ENCODE results near the gene PHGDH. TPM values are rescaled to one million over a fixed set of nuclear protein-coding genes. Genes with fewer than 3 reads are reported as not detected.
A peak's percentile ranks its signal among the peaks of the same experiment; 100 is the strongest.

Gene PHGDH
- total RNA-seq, 1 donor from 2014 or later, result 151 TPM

GRCh38 chr1:119787776-119788175, 76.0 kb downstream of the PHGDH start:
- Mint-ChIP-seq H3K4me1 (peaks cover 77% of the 10 kb centered on the region), H3K9me3 (no peaks in the 10 kb centered on the region), H3K36me3 (no peaks in the 10 kb centered on the region), H3K27me3 (ENCODE audit: low read depth) (no peaks in the 10 kb centered on the region), H3K27ac (peak overlapping the region; percentile 73), H3K4me3 (no peak overlapping the region)
- TF ChIP-seq CTCF (IDR thresholded peaks at IDR 0.05; ENCODE audit: unreplicated experiment), result no peak
- no peak for DNase-seq (ENCODE audit: low spot score in 2 of 2, unreplicated experiment in 2 of 2)

- no peaks in the 10 kb centered on the region for H3K36me3 Mint-ChIP-seq
- peaks cover 66% of the 10 kb centered on the region for H3K4me1 Mint-ChIP-seq
- no peak for TF ChIP-seq CTCF (IDR thresholded peaks at IDR 0.05; ENCODE audit: unreplicated experiment)
- no peaks in the 10 kb centered on the region for H3K9me3 Mint-ChIP-seq
- H3K4me3 Mint-ChIP-seq, result no peak overlapping the region
- H3K27ac Mint-ChIP-seq, result peak overlapping the region; percentile 63
- no peaks in the 10 kb centered on the region for H3K27me3 Mint-ChIP-seq (ENCODE audit: low read depth)
- DNase-seq (ENCODE audit: low spot score in 2 of 2, unreplicated experiment in 2 of 2), result no peak
These were observed 78.9 kb downstream of the PHGDH start for GRCh38 chr1:119790451-119791198.

DNA sequence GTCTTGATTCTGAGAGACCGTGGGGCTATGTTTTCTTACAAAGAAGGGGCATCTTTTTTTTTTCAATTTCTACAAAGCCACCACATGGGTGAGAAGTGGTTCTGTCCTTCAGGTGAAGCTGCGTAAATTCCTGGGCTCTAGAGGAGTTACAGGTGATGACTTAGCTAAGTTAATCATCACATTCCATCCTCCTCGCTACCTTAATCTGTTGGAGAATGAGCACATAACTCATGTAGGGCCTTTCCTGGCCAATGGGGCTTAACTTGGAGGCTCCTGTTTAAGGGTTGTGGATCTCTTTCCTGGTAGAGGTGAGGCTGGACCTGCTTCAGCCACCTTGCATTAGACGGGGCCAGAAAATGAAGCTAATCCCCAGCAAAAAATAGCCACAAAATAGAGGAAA, 79.6 kb downstream of the PHGDH start:
- no peaks in the 10 kb centered on the region for H3K9me3 Mint-ChIP-seq
- H3K27me3 Mint-ChIP-seq (ENCODE audit: low read depth), result no peaks in the 10 kb centered on the region
- TF ChIP-seq CTCF (IDR thresholded peaks at IDR 0.05; ENCODE audit: unreplicated experiment), result no peak
- no peaks in the 10 kb centered on the region for H3K36me3 Mint-ChIP-seq
- H3K27ac Mint-ChIP-seq, result no peak overlapping the region
- no peak for DNase-seq (ENCODE audit: low spot score in 2 of 2, unreplicated experiment in 2 of 2)
- no peak overlapping the region for H3K4me3 Mint-ChIP-seq
- peaks cover 59% of the 10 kb centered on the region for H3K4me1 Mint-ChIP-seq

Other genes starting within 250 kb of the PHGDH start
- not detected in 3 replicates for gene HSD3B1, start 204.7 kb upstream of the PHGDH start, total RNA-seq
- gene ZNF697, start 63.7 kb upstream of the PHGDH start, total RNA-seq, result 20.3 to 21.8 TPM (median 20.6 TPM) in 3 replicates
- 0.47 to 1.4 TPM (median 0.51 TPM) in 3 replicates for gene HMGCS2, start 57.0 kb downstream of the PHGDH start, total RNA-seq
- gene REG4, start 99.5 kb downstream of the PHGDH start, total RNA-seq, result 0.16 to 0.29 TPM in 2 of 3 replicates, not detected in the other
- gene ADAM30, start 184.6 kb downstream of the PHGDH start, total RNA-seq, result 0.07 TPM in 1 of 3 replicates, not detected in the others